HepG2 (cell line): ENCODE data around the gene CD274. TPM values are rescaled to one million over a fixed set of nuclear protein-coding genes. Genes with fewer than 3 reads are reported as not detected.

Experiments
- ATRX ChIP-seq: sonication (generic); formaldehyde crosslinking; IDR thresholded peaks from 2 replicates; pipeline ENCODE4 v1.4.0; 2020; ENCODE audit warnings: missing genetic modification reagents, borderline replicate concordance
- CSRNP1 ChIP-seq: sonication (generic); formaldehyde crosslinking; IDR thresholded peaks from 2 replicates; pipeline ENCODE4 v1.8.1; 2023; ENCODE audit warnings: mild to moderate bottlenecking, missing genetic modification reagents
- FOXA1 ChIP-seq, 2 experiments: fragments of 450-650 bp in 1 of 2; sonication (generic) in 1 of 2; formaldehyde crosslinking in 1 of 2; IDR thresholded peaks; 2 replicates each; pipeline versions ENCODE4 v1.4.0 to v1.6.1; 2016 to 2020; ENCODE audit warnings: missing genetic modification reagents in 1 of 2
- FOXJ3 ChIP-seq: sonication (generic); formaldehyde crosslinking; IDR thresholded peaks from 2 replicates; pipeline ENCODE4 v1.4.0; 2020; ENCODE audit warnings: missing genetic modification reagents, mild to moderate bottlenecking, borderline replicate concordance
- IRF2 ChIP-seq: IDR thresholded peaks from 2 replicates; pipeline ENCODE4 v1.6.1; 2018; ENCODE audit warnings: missing genetic modification reagents, missing compliant biosample characterization
- MLLT10 ChIP-seq: sonication (generic); formaldehyde crosslinking; IDR thresholded peaks from 2 replicates; pipeline ENCODE4 v1.4.0; 2020; ENCODE audit warnings: missing genetic modification reagents
- MXD3 ChIP-seq: IDR thresholded peaks from 2 replicates; pipeline ENCODE4 v1.6.1; 2016; ENCODE audit warnings: mild to moderate bottlenecking, missing biosample characterization, missing genetic modification reagents
- PBX3 ChIP-seq: sonication (generic); formaldehyde crosslinking; IDR thresholded peaks from 2 replicates; pipeline ENCODE4 v1.8.1; 2023; ENCODE audit warnings: missing genetic modification reagents, inconsistent platforms, borderline replicate concordance
- SNAPC5 ChIP-seq: sonication (generic); formaldehyde crosslinking; IDR thresholded peaks from 2 replicates; pipeline ENCODE4 v1.8.1; 2023; ENCODE audit warnings: mild to moderate bottlenecking, missing genetic modification reagents, borderline replicate concordance
- TFDP2 ChIP-seq: sonication (generic); formaldehyde crosslinking; IDR thresholded peaks from 2 replicates; pipeline ENCODE4 v1.4.0; 2020; ENCODE audit warnings: missing genetic modification reagents
- ZBTB34 ChIP-seq: sonication (generic); formaldehyde crosslinking; IDR thresholded peaks from 2 replicates; pipeline ENCODE4 v1.8.0; 2022; ENCODE audit warnings: mild to moderate bottlenecking, missing genetic modification reagents
- ZNF24 ChIP-seq: fragments of 450-650 bp; IDR thresholded peaks from 2 replicates; pipeline ENCODE4 v1.6.1; 2017; ENCODE audit warnings: antibody characterized with exemption, mild to moderate bottlenecking
- ZNF274 ChIP-seq: sonication (generic); formaldehyde crosslinking; IDR thresholded peaks from 2 replicates; pipeline ENCODE4 v1.5.1; 2020; ENCODE audit warnings: mild to moderate bottlenecking, missing genetic modification reagents
- ZNF576 ChIP-seq: sonication (generic); formaldehyde crosslinking; IDR thresholded peaks from 2 replicates; pipeline ENCODE4 v1.4.0; 2020; ENCODE audit warnings: mild to moderate bottlenecking, missing genetic modification reagents
- ZNF761 ChIP-seq: sonication (generic); formaldehyde crosslinking; conservative IDR thresholded peaks from 2 replicates; pipeline ENCODE4 v1.4.0; 2020; ENCODE audit warnings: mild to moderate bottlenecking, missing genetic modification reagents
- ZNF792 ChIP-seq: IDR thresholded peaks from 2 replicates; pipeline ENCODE4 v1.6.1; 2016
- polyA plus RNA-seq, 8 experiments: library from polyadenylated mRNA; depleted of rRNA in 3 of 8; stranded (reverse) in 7 of 8; unstranded in 1 of 8; fragments of >200 nt; fragmentation: Illumina TruSeq in 4 of 8; extraction: Trizol in 4 of 8; gene quantifications; 2 replicates each; pipeline versions ENCODE4 v1.2.1 to v1.2.3, GENCODE V29; 2011 to 2016; ENCODE audit warnings: low read depth in 4 of 8, missing spikeins in 1 of 8, mixed read lengths in 1 of 8; ENCODE audit not compliant: insufficient read depth in 1 of 8
- total RNA-seq, 5 experiments: library from RNA; depleted of rRNA; stranded (reverse); fragments of >200 nt; fragmentation: Illumina TruSeq; extraction: Trizol; gene quantifications; 2 replicates each; pipeline ENCODE4 v1.2.3, GENCODE V29; 2016; ENCODE audit warnings: low read depth in 1 of 5

Gene CD274
- total and polyA plus RNA-seq, 2 of the 13 experiments (the other 11 are each of a cell fraction or from before 2014, with no cell fraction given): 0.17 to 0.49 TPM

- TF ChIP-seq PBX3 (0 out of 2 replicates have a peak, but pooled peaks have one; percentile 63), MXD3 (peak; percentile 59), FOXJ3 (CRISPR knock-in tag) (peak; percentile 40; the same call in 1 of the 2 replicates), ZNF24 (no peak), FOXA1 (IDR thresholded peaks at IDR 0.05) (no peak), FOXA1 (CRISPR knock-in tag; IDR thresholded peaks at IDR 0.05) (0 out of 2 replicates have a peak, but pooled peaks have one; percentile 12), SNAPC5 (peak; percentile 72; the same call in 1 of the 2 replicates), ZBTB34 (peak; percentile 76), ZNF274 (CRISPR knock-in tag) (peak; percentile 65), TFDP2 (CRISPR knock-in tag) (peak; percentile 84), ZNF761 (CRISPR knock-in tag) (peak; percentile 83), ZNF576 (CRISPR knock-in tag) (no peak), CSRNP1 (CRISPR knock-in tag) (0 out of 2 replicates have a peak, but pooled peaks have one; percentile 74), IRF2 (CRISPR knock-in tag) (peak; percentile 69; the same call in 1 of the 2 replicates), ATRX (CRISPR knock-in tag) (no peak), ZNF792 (peak; percentile 57; the same call in 1 of the 2 replicates), MLLT10 (CRISPR knock-in tag) (no peak)
Measured at GRCh38 chr9:5437254-5438216, 12.8 kb upstream of the CD274 start, which contains the start of gene PLGRKT (continued).
